ENCODE measurements around the gene IFT74.

The IFT74 gene

GRCh38 chr9:26935847-26936246 lies 20.4 kb upstream of the IFT74 start:
- no peaks in the 10 kb centered on the region for H3K27me3 Mint-ChIP-seq (ENCODE audit: low read depth, poor library complexity)
- H3K27ac Mint-ChIP-seq, result peak overlapping the region; percentile 57
- peaks cover 45% of the 10 kb centered on the region for H3K9me3 Mint-ChIP-seq
- H3K36me3 Mint-ChIP-seq (ENCODE audit: low read depth), result peaks cover 86% of the 10 kb centered on the region
- no peak overlapping the region for H3K4me3 Mint-ChIP-seq
- H3K4me1 Mint-ChIP-seq, result peaks cover 4% of the 10 kb centered on the region
- DNase-seq, result no peak
- TF ChIP-seq CTCF (IDR thresholded peaks at IDR 0.05), result no peak

GRCh38 chr9:26937816-26938371 lies 18.3 kb upstream of the IFT74 start:
- no peak overlapping the region for H3K4me3 Mint-ChIP-seq
- no peak for TF ChIP-seq CTCF (IDR thresholded peaks at IDR 0.05)
- H3K36me3 Mint-ChIP-seq (ENCODE audit: low read depth), result peaks cover 83% of the 10 kb centered on the region
- no peak for DNase-seq
- no peaks in the 10 kb centered on the region for H3K27me3 Mint-ChIP-seq (ENCODE audit: low read depth, poor library complexity)
- no peak overlapping the region for H3K27ac Mint-ChIP-seq
- H3K9me3 Mint-ChIP-seq, result peaks cover 45% of the 10 kb centered on the region
- peaks cover 4% of the 10 kb centered on the region for H3K4me1 Mint-ChIP-seq

GRCh38 chr9:26939955-26940711 lies 16.1 kb upstream of the IFT74 start:
- no peak overlapping the region for H3K4me3 Mint-ChIP-seq
- no peak for TF ChIP-seq CTCF (IDR thresholded peaks at IDR 0.05)
- no peak overlapping the region for H3K27ac Mint-ChIP-seq
- peaks cover 90% of the 10 kb centered on the region for H3K36me3 Mint-ChIP-seq (ENCODE audit: low read depth)
- peaks cover 45% of the 10 kb centered on the region for H3K9me3 Mint-ChIP-seq
- H3K27me3 Mint-ChIP-seq (ENCODE audit: low read depth, poor library complexity), result no peaks in the 10 kb centered on the region
- no peak for DNase-seq
- H3K4me1 Mint-ChIP-seq, result peaks cover 10% of the 10 kb centered on the region

- no peak for DNase-seq
- no peaks in the 10 kb centered on the region for H3K27me3 Mint-ChIP-seq (ENCODE audit: low read depth, poor library complexity)
- H3K36me3 Mint-ChIP-seq (ENCODE audit: low read depth), result peaks cover 88% of the 10 kb centered on the region
- no peak for TF ChIP-seq CTCF (IDR thresholded peaks at IDR 0.05)
- H3K9me3 Mint-ChIP-seq, result peaks cover 45% of the 10 kb centered on the region
- H3K4me3 Mint-ChIP-seq, result no peak overlapping the region
- no peak overlapping the region for H3K27ac Mint-ChIP-seq
- H3K4me1 Mint-ChIP-seq, result peaks cover 15% of the 10 kb centered on the region
Observed at GRCh38 chr9:26940779-26941178, 15.4 kb upstream of the IFT74 start.

GRCh38 chr9:26945591-26945990 lies 10.6 kb upstream of the IFT74 start:
- Mint-ChIP-seq H3K9me3 (peaks cover 1% of the 10 kb centered on the region), H3K27me3 (ENCODE audit: low read depth, poor library complexity) (peaks cover 6% of the 10 kb centered on the region), H3K4me3 (peak overlapping the region; percentile 90), H3K4me1 (peaks cover 29% of the 10 kb centered on the region), H3K27ac (peak overlapping the region; percentile 100), H3K36me3 (ENCODE audit: low read depth) (peaks cover 40% of the 10 kb centered on the region)
- no peak for TF ChIP-seq CTCF (IDR thresholded peaks at IDR 0.05)
- DNase-seq, result no peak
